Neuron (in vitro differentiated cells): Measurements from ENCODE around the gene MOB3B.

Experiments
- H2AFZ ChIP-seq: one replicate; pipeline ENCODE4 v1.6.1; 2013; ENCODE audit warnings: low read depth, mild to moderate bottlenecking, inconsistent platforms, low read length, moderate library complexity
- H3K27me3 ChIP-seq: one replicate; pipeline ENCODE4 v1.6.1; 2013; ENCODE audit warnings: low read length; ENCODE audit not compliant: insufficient read depth
- H3K36me3 ChIP-seq: one replicate; pipeline ENCODE4 v1.6.1; 2013; ENCODE audit warnings: low read length; ENCODE audit not compliant: insufficient read depth
- H3K4me1 ChIP-seq: one replicate; pipeline ENCODE4 v1.6.1; 2013; ENCODE audit warnings: low read length; ENCODE audit not compliant: insufficient read depth
- H3K4me3 ChIP-seq: 2 replicates; pipeline ENCODE4 v1.5.1; 2013; ENCODE audit warnings: mild to moderate bottlenecking, low read length, moderate library complexity
- H3K9me3 ChIP-seq: one replicate; pipeline ENCODE4 v1.6.1; 2013; ENCODE audit warnings: low read length

MOB3B gene

DNA sequence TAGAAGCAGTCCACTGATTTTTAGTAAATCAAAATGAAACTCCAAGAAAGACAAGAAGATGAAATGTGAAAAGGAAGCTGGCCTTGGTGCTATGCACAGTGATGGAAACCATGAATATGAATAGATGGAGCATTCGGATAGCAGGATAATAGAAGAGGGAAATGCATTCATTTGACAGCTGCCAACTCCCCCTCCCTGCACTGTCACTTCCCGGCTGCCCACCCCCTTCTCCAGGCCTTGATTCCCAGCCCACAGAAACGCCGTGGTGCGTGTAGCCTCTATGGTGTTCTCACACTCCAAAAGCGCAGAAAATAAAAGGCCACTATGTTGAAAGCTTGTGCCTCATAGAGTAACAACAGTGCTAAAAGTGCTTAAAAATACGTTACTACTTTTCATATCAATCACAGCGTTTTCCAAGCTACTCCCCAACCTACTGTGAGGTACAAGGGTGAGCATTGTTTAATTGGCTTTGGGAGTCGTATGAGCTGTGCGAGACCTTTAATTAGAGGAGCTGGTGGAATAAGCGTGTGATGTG, 31.7 kb downstream of the MOB3B start:
- H3K4me3 ChIP-seq: peak overlapping the region; percentile 55
- H2AFZ ChIP-seq: peak overlapping the region; percentile 72
- H3K36me3 ChIP-seq: no peaks in the 10 kb centered on the region
- no peaks in the 10 kb centered on the region for H3K9me3 ChIP-seq
- H3K4me1 ChIP-seq: peaks cover 31% of the 10 kb centered on the region
- no peaks in the 10 kb centered on the region for H3K27me3 ChIP-seq

DNA sequence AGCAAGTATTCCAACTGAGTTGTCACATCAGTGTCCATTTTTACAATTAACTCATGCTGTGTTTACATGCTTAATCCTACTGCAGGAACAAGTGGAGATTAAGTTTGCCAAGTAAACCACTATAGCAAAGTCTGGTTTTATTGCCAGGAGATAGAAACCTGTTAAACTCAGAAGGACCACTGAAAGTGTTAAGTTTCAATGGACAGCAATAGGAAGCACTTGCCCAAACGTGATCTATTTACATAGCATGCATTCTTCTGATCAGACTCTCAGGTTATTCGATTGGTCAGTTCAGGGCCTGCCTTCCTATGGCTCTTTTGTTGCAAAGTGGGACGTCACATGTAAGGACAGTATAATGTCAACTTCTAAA, 33.5 kb downstream of the MOB3B start:
- Histone ChIP-seq H2AFZ (no peak overlapping the region), H3K9me3 (no peaks in the 10 kb centered on the region), H3K4me3 (peak overlapping the region; percentile 55), H3K36me3 (no peaks in the 10 kb centered on the region), H3K27me3 (no peaks in the 10 kb centered on the region), H3K4me1 (peaks cover 31% of the 10 kb centered on the region)

DNA sequence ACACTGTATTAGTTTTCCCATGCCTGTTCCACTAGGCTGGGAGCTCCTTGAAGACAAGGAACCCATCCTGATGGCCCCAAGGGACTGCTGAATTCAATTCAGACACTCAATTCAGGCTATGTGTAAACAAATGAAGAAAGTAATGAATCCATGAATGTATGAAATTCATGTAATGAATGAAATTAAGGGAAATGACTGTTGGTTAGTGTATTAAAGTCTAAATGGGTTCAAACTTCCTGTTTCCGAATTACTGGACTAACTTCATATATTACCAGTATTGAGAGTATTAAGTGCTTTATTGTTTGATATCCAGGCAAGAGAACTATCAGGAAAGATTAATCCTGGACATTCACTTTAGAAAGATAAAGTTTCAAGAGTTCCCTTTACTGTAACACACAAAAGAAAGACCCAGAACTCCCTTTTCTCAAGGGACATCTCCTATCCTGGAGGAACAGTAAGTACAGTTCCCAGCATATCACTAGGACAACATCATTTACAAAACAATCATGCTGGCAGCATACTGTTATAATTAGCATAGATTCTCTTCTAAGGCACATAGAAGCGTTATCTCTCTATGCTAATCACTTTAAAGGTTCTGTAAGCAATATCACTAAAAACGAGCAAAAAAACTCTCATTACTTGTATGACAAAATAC, 34.0 kb downstream of the MOB3B start:
- no peak overlapping the region for H2AFZ ChIP-seq
- no peaks in the 10 kb centered on the region for H3K9me3 ChIP-seq
- H3K4me3 ChIP-seq: peak overlapping the region; percentile 55
- no peaks in the 10 kb centered on the region for H3K36me3 ChIP-seq
- H3K4me1 ChIP-seq: peaks cover 31% of the 10 kb centered on the region
- H3K27me3 ChIP-seq: no peaks in the 10 kb centered on the region

DNA sequence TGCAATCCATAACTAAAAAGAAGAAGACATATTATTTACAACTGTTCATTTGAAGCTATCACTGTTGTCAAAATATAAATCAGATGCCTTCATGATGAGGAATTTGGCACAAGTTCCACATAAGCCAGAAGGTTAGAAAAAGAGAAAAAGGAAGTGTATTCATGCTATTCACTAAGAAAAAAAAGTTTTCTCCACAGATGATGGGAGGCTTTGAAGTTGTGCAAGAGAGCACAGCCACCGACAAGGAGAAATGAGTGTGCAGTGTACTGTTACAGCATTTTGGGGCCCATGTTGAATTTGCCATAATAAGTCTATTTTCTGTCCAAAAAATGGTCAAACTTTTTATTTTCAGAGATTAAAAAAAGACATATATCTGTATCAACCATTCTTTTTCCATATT, 38.5 kb downstream of the MOB3B start:
- Histone ChIP-seq H3K4me1 (peaks cover 23% of the 10 kb centered on the region), H3K27me3 (no peaks in the 10 kb centered on the region), H3K9me3 (no peaks in the 10 kb centered on the region), H3K4me3 (no peak overlapping the region), H2AFZ (no peak overlapping the region), H3K36me3 (no peaks in the 10 kb centered on the region)

DNA sequence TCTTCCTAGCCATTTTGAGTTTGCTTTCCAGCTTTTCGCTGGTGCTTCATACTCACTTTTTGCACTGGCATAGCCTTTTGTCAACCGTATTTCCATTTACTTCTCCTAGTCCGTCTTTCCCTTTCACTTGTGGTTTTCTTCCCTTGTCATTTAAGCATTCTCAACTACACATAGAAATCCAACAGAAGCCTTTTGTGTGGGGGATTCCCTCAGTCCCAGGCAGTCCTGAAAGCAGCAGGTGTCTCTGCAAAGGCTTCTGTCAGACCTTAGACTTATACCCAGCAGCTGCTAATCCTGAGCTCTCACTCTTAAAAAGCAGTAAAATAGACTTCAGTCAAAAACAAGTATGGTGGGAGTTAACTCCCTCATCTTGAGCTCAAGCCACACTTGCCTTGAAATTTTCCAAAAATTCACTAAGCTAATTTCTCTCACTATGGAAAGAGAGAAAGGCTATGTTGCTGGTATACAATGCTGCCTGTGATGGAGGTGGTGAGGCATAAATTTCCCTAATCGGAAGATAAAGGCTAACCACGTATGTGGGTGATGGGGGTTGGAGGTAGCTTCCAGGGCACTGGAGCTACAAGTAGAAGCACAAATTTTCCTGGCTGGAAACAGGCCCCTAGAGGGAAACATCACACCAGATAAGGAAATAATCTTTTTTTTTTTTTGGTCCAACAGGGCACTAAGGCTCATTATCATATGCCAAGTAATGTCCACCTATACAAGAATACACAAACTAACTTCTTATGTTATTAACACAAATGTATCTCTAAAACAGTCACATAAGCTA, 40.3 kb downstream of the MOB3B start:
- H3K4me1 ChIP-seq: peaks cover 17% of the 10 kb centered on the region
- no peaks in the 10 kb centered on the region for H3K27me3 ChIP-seq
- H3K9me3 ChIP-seq: no peaks in the 10 kb centered on the region
- no peak overlapping the region for H2AFZ ChIP-seq
- no peaks in the 10 kb centered on the region for H3K36me3 ChIP-seq
- no peak overlapping the region for H3K4me3 ChIP-seq

DNA sequence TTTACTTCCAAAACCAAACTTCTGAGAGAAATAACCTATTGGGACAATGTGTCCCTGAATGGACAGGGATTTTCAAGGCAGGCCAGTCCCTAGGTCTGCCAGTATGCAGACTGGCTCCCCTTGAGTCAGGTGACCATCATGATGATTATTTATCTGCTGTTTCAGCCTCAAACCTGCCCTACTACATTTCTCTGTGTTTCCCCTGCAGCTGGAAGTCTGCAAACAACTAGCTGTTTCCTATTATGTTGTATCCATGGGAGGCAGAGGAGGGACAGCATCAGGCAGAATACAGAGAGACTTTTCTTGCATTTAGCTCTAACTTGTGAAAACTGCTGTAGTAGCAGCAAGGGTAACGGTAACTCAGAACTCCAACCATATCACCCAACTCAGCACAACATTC, 41.7 kb downstream of the MOB3B start:
- Histone ChIP-seq H3K36me3 (peaks cover 2% of the 10 kb centered on the region), H3K9me3 (peaks cover 3% of the 10 kb centered on the region), H3K4me1 (peaks cover 17% of the 10 kb centered on the region), H3K27me3 (no peaks in the 10 kb centered on the region), H2AFZ (no peak overlapping the region), H3K4me3 (no peak overlapping the region)

DNA sequence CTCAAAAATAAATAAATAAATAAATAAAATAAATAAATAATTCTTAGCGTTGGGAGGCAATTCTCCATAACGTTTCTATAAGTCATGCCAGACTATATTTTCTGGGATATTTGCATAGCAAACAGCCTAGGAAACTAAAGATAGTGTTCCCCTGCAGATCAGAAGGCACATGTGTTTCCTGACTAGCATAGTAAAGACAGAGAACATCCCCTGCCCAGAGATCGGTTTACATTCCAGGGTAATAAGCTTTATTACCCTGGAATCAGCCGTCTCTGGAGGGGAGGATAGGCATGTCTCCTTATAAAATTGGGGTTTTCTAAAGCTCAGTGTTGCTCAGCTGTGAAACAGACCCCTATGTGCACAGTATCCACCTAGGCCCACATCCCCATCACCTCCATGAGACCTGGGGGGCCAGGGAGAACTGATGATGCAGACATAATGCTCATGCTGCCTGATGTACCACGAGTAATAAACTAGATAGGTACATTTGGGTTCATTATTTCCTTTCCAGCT, 42.4 kb downstream of the MOB3B start:
- Histone ChIP-seq H3K4me3 (no peak overlapping the region), H3K4me1 (peaks cover 17% of the 10 kb centered on the region), H2AFZ (no peak overlapping the region), H3K36me3 (peaks cover 2% of the 10 kb centered on the region), H3K27me3 (no peaks in the 10 kb centered on the region), H3K9me3 (peaks cover 4% of the 10 kb centered on the region)

DNA sequence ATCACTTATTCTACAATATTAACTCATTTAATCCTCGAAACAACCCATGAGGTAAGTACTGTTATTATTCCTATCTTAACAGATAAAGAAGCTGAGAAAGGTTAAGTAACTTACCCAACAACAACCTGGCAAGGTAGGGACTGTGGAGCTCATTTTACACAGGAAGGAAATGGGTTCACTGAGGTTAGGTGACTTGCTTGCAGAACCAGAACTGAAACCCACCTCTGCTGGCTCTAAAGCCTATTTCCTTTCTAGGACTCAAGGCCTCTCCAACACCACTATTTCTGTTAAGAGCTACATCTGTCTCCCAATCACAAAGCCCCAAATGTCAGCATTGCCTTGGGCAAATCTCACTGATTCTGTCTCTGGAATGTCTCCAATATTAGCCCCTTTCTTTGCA, 44.5 kb downstream of the MOB3B start:
- Histone ChIP-seq H3K27me3 (no peaks in the 10 kb centered on the region), H3K4me3 (no peak overlapping the region), H3K4me1 (peaks cover 17% of the 10 kb centered on the region)

DNA sequence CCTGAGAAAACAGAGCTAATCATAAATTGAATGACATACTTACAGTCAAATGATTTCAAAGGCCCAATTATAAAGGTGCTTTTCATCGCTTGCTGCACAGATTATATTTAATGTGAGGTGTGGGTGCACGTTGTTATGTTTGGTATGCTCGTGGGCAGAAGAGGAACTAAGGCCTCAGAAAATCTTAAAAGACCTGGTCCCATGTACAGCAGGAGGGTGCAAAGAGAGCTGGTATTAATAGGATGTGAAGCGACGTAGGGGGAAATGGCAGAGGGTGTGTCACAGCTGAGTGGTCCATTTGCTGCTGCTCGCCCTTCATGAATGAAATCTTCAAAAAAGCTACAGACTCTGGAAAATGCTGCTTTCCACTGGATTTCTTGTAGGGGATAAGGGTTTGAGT, 46.0 kb downstream of the MOB3B start:
- peaks cover 12% of the 10 kb centered on the region for H3K9me3 ChIP-seq
- H3K27me3 ChIP-seq: no peaks in the 10 kb centered on the region
- H2AFZ ChIP-seq: no peak overlapping the region
- peaks cover 2% of the 10 kb centered on the region for H3K36me3 ChIP-seq
- no peak overlapping the region for H3K4me3 ChIP-seq
- H3K4me1 ChIP-seq: peaks cover 1% of the 10 kb centered on the region

More for the DNA sequence above, 44.5 kb downstream of the MOB3B start:
- no peak overlapping the region for H2AFZ ChIP-seq
- peaks cover 4% of the 10 kb centered on the region for H3K9me3 ChIP-seq
- H3K36me3 ChIP-seq: peaks cover 2% of the 10 kb centered on the region

DNA sequence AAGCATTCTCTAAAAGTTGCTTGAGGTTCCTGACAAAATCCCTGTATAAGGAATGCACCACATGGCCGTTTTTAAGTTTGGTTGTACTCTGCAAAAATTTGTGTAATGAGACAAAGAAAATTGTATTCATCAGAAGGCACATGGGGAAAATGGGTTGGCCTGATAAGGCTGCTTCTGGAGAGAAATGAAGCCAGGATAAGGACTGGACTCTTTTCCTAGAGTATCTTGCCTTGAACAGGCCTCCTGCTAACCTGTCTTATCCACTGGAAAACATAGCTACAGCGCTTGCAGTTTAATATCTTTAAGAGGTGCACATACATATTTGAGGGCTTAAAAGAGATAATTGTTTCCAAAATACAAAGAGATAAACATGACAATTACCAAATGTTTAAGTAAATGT, 46.9 kb downstream of the MOB3B start:
- Histone ChIP-seq H3K36me3 (peaks cover 2% of the 10 kb centered on the region), H3K4me3 (no peak overlapping the region), H3K27me3 (no peaks in the 10 kb centered on the region), H2AFZ (no peak overlapping the region), H3K9me3 (peaks cover 13% of the 10 kb centered on the region), H3K4me1 (no peaks in the 10 kb centered on the region)

DNA sequence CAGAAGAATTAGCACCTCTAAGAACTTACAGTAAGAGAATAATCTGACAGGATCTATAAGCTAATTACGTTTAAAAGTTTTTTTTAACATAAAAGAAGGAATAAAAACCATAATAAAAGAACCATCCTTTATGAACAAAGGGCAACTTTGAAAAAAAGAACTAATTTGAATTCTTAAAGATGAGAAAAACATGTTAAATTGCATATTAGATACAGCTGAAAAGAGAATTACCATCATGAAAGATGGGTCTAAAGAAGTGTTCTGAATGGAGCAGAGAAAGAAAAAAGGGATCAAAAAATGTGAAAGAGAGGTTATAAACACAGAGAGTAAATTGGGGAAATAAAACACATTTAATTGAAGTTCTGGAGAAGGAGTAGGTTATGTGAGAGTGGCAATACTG, 51.3 kb downstream of the MOB3B start:
- H3K9me3 ChIP-seq: peaks cover 13% of the 10 kb centered on the region
- no peak overlapping the region for H2AFZ ChIP-seq
- no peaks in the 10 kb centered on the region for H3K27me3 ChIP-seq
- H3K4me1 ChIP-seq: peaks cover 2% of the 10 kb centered on the region
- peaks cover 6% of the 10 kb centered on the region for H3K36me3 ChIP-seq
- H3K4me3 ChIP-seq: no peak overlapping the region

DNA sequence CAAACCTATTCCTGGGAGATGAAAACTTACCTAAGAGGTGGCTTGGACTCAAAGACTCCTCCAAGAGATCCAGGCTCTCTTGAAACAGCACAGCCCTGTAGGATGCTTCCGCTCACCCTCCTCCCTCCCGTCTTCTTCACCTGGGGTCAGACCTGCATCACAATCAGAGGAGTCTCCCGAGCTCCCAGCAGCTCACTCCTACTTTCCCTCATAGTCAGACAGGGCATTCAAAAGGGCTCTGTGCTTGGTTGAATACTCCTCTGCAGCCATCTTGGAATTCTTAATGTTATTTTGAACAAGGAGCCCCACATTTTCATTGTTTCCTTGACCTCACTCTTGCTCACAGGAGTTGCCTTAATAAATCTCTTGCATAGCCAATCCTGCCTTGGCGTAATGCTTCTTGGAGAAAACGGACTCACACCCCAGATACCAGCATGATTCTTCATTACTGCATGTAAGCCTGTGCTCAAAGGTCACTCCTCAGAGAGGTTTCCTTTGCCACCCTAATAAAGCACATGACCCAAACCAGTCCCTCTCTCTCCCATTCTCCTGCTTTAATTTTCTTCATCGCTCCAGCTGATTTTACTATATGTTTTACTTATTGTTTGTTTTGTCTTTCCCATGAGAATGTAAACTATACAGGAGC, 52.6 kb downstream of the MOB3B start:
- peaks cover 12% of the 10 kb centered on the region for H3K9me3 ChIP-seq
- no peak overlapping the region for H3K4me3 ChIP-seq
- H3K27me3 ChIP-seq: no peaks in the 10 kb centered on the region
- H2AFZ ChIP-seq: no peak overlapping the region
- peaks cover 2% of the 10 kb centered on the region for H3K4me1 ChIP-seq
- H3K36me3 ChIP-seq: peaks cover 6% of the 10 kb centered on the region

DNA sequence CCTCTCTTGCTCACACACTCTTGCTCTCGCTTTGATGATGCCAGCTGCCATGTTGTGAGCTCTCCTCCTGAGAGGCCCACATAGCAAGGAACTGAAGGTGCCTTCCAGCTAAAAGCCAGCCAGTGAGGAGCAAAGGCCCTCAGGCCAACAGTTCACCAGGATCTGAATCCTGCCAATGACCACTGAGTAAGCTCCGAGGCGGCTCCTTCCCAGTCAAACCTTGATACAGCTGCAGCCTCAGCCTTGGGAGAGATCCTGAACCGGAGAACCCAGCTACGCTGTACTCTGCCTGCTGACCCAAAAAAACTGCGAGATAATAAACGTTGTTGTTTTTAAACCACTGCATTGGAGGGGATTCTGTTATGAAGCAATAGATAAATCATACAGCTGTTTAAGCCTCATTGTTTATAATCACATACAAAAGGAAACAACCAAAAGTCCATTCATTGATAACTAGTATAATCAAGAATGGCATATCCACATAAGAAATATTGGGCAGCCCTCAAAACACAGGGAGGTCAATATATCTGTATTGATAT, 54.5 kb downstream of the MOB3B start:
- Histone ChIP-seq H3K36me3 (peaks cover 6% of the 10 kb centered on the region), H3K9me3 (peaks cover 12% of the 10 kb centered on the region), H2AFZ (no peak overlapping the region), H3K4me1 (peaks cover 6% of the 10 kb centered on the region), H3K4me3 (no peak overlapping the region), H3K27me3 (no peaks in the 10 kb centered on the region)
